GM21825 (cell line): ENCODE results near the gene NEU4.
"Not testable (repeated sequence)": the region's sequence is repeated elsewhere in the genome, so short reads cannot be mapped to it uniquely, and the experiment has no call there.

Experiments
- ATAC-seq: cut with Tn5 transposase; IDR thresholded peaks from one replicate; pipeline ENCODE4 v1.9.1; 2021; ENCODE audit warnings: mild to moderate bottlenecking, moderate library complexity; ENCODE audit not compliant: unreplicated experiment

The NEU4 gene

GRCh38 chr2:241798081-241798630 is 10.8 kb upstream of the NEU4 start:
- ATAC-seq = no peak

GRCh38 chr2:241798631-241799521 is 10.1 kb upstream of the NEU4 start:
- no peak for ATAC-seq

DNA sequence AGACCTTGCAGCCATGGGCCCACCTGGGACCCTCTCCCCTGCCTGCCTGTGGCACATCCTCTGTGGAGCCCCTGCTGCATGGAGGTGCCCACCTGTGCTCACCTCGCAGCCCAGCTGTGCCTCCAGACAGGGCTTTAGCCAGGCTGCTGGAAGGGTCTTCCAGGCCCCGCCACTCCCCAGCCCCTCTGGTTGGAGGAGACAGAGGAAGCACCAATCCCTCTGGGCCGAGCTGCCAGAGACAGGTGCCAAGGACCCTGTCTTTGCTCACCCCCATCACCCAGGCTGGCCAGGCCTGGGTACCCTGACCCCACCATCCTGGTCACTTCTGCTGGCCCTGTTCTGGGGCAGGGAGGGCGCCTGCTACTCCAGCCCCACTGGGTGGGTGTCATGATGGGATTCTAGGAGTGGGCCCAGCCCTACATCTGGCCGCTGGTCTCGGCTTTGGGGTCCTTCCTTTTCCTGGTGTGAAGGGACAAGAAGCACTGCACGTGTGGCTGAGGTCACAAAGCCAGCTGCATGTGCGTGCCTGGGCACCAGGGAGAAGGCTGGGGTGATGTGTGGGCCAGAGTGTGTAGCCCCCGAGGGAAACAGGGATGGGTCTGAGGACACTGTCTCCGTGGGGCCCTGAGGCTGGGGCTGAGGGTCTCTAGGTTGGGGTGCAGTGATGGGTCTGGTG is 9.3 kb upstream of the NEU4 start:
- ATAC-seq = no peak

GRCh38 chr2:241800198-241800903 is 8.6 kb upstream of the NEU4 start:
- not testable (repeated sequence) for ATAC-seq

DNA sequence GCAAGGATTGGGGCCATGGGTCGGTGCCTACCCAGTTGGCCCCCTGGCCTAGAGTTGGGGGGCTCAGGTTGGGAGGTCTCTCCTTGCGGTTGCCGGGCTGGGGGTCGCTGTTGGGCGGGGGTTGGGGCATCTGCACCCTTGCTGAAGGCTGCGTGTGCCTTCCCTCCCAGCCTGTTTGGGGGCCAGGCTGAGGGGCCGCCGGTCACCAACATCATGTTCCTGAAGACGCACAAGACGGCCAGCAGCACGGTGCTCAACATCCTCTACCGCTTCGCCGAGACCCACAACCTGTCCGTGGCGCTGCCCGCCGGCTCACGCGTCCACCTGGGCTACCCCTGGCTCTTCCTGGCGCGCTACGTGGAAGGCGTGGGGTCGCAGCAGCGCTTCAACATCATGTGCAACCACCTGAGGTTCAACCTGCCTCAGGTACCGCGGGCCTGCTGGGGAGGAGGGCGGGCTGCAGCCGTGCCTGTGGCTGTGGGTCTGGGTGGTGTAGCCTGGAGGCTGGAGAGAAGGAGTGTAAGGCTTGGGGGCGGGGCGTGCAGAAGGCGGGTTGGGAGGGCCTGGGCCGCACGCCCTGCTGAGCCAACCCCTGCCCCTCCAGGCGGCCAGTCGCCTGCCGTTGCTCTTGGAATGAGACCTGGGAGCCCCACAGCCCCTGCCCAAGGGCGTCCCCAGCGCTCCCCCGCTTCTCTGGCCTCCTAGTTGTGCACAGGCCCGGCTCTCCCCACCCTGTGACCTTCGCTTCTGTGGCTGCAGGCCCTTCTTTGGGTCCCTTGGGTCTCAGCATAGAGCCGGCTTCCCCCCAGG is 7.2 kb upstream of the NEU4 start:
- ATAC-seq = no peak

DNA sequence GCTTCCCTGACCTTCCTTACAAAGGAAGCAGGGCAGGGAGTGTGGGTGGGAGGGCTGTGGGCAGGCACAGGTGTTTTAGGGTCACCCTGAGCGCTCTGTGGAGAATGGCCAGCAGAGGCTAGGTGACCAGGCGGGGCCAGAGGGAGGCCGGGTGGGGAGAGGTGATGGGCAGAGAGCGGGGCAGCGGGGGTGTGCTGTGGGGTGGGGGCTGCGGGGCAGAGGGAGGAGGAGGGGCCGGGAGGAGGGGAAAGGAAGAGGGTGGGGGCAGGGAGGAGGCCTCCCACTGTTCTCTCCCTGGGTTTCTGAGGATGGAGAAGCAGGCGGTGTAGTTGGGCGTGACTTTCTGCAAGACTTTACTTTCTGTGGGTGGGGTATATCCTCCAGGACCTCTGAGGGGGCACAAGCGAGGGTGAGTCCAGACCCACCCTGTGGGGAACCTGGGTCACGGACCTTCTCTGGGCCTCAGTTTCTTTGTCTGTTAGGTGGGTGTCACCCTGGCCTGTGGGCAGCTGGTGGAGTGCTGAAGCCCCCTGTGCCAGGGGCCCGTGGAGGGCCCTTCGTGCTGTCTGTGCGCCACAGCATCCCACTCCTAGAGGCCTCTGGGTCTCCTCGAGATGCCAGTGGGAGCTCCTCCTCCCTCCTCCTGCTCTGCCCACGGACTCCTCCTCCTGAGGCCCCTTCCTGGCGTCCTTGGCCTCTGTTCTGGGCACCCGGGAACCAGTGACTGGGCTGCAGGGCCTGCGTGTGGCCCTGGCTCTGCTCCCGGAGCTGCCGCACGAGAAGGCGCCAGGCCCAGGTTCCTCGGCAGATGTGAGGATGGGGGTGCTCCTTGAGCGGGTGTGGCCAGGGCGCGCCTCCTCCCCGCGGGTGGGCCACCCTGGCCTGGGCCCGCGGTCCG is 6.3 kb upstream of the NEU4 start:
- no peak for ATAC-seq

GRCh38 chr2:241803387-241804325 is 5.3 kb upstream of the NEU4 start:
- ATAC-seq = no peak

DNA sequence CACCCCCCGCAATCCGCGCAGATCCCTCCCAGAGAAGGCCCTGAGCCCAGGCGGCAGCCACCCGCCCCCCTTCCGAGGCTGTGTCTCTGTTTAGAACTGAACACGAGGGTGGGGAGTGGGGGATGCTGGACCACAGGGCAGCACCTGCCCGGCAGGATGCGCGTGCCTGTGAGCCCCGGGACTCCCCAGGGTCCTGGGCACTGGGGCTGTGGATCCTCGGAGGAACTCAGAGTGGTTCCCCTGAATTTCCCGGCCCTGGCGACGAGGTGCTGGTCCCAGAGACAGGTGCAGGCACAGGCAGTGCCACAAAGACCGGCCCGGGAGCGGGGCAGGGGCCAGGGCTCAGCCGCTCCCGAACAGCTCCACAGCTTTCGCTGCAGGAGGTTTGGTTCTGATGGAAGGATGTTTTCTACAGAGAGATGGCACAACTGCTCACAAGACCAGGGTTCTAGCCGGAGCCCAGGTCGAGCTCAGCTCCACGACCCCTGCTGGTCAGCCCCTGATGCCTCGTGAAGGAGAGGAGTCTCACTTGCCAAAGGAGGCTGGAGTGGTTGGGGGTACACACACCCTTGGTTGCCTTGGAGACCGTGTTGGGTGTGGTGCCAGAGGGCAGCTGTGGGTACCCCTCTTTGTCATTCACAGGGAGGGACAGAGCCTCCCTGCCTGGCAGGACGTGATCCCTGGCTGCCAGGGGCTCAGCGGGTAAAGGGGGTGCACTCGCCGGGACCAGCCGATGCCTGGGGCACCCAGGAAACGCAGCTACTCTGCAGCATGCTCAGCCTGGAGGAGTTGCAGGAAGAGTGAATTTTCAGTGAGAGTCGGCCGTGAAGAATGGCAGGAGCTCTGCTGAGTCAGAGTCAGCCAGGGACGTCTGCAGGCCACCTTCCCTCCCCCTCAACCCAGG is 4.4 kb upstream of the NEU4 start:
- no peak for ATAC-seq

- not testable (repeated sequence) for ATAC-seq
Measured at GRCh38 chr2:241806217-241806616, 2.8 kb upstream of the NEU4 start.

- ATAC-seq = no peak
Measured at GRCh38 chr2:241808051-241808720, 807 bp upstream of the NEU4 start.

GRCh38 chr2:241809383-241810306 is 652 bp downstream of the NEU4 start:
- ATAC-seq = no peak

DNA sequence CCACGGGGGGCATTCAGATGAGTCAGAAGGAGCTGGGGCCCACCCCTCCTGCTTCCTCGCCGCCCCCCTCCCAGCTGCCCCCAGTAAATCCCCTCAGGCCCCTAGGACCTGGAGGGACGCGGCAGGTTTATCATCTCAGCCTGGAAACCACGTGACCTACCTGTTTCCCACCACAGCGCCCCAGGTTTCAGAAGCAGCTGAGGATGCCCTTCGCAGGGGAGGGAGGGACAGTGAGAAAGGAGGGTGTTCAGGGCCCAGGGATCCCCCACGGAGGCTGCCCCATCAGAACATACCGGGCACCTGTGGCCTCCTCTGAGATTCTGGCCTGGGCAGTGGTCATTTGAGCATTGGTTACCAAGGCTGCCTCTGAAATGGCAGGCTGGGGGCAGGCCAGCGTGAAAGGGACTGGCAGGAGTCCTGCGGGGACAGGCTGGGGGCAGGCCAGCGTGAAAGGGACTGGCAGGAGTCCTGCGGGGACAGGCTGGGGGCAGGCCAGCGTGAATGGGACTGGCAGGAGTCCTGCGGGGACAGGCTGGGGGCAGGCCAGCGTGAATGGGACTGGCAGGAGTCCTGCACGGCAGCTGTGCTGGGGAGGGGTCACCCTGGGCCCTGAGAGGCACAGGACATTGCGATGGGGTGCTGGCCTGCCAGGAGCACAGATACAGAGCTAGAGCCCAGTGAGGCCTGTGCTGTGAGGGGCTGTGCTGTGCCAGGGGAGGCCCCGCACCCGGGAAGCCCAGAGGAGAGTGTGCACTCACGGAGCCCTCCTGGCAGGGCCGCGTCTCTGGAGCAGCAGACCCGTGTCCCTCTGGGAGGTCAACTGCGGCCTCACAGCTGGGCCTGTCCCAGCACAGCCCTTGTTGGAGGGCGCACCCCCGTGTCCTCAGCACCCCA is 1.6 kb downstream of the NEU4 start:
- ATAC-seq = no peak

- no peak for ATAC-seq
Measured at GRCh38 chr2:241811201-241811951, 2.4 kb downstream of the NEU4 start.
